Right hindlimb (tissue), 1 donor: ENCODE data around the gene CEBPB.
"Not testable (repeated sequence)": the region's sequence is repeated elsewhere in the genome, so short reads cannot be mapped to it uniquely, and the experiment has no call there.

ENCODE experiments used
- DNase-seq: peaks from one replicate; pipeline ENCODE4 v3.0.0-alpha.2; 2018

Gene CEBPB

GRCh38 chr20:50193836-50194421 is 3.3 kb downstream of the CEBPB start:
- no peak for DNase-seq

DNA sequence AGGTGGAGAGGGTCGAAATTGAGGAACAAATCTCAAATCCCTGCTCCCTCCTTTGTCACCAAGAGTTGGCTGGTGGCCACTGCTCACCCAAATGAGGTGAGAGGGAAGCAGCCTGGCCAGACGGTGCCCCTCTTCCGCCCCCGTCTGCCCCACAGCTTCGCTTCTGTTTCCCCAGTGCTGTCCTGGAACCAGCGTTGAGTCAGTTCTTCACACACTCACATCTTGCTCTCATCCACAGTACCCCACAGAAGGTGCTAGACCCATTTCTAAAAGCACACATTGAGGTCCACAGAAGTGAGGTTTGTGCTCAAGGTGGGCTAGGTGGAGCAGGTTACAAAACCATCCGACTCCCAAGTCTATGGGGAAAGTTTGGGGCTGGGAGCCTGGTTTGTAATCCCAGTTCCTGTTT is 3.8 kb downstream of the CEBPB start:
- no peak for DNase-seq

DNA sequence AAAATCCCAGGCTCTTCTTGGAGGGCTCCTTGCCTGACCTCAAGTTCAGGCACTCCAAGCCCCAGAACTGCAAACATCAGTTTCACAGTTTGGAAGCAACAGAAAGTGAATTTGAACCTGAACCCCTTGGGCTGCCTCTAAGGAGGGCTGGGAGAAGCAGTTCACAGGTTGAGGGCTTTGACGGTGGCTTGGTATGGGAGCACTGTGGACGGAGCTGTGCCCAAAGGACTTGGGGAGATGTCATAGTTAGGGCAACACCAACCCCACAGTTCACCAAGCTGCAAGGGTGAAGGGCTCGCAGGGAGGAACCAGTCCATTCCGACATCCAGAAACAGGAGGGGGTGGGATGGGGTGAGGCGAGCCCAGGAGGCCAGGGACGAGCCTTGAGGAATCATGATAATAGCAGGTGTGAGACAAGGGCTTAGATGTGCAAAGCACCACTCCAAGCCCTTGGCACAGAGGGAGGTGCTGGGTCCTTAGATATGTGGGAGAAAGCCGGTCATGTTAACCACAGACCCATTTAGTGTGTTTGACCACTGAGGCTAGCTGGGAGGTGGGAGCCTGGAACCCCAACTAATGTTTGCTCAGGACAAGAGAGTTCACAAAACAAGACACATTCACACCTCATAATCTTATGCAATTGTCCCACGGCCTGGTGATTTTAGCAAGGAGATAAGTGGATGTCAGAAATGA is 4.3 kb downstream of the CEBPB start:
- no peak for DNase-seq

- no peak for DNase-seq
Observed at GRCh38 chr20:50195524-50196120, 5.0 kb downstream of the CEBPB start.

GRCh38 chr20:50196248-50196647 is 5.6 kb downstream of the CEBPB start:
- DNase-seq: no peak

- no peak for DNase-seq
Observed at GRCh38 chr20:50196896-50197295, 6.3 kb downstream of the CEBPB start.

DNA sequence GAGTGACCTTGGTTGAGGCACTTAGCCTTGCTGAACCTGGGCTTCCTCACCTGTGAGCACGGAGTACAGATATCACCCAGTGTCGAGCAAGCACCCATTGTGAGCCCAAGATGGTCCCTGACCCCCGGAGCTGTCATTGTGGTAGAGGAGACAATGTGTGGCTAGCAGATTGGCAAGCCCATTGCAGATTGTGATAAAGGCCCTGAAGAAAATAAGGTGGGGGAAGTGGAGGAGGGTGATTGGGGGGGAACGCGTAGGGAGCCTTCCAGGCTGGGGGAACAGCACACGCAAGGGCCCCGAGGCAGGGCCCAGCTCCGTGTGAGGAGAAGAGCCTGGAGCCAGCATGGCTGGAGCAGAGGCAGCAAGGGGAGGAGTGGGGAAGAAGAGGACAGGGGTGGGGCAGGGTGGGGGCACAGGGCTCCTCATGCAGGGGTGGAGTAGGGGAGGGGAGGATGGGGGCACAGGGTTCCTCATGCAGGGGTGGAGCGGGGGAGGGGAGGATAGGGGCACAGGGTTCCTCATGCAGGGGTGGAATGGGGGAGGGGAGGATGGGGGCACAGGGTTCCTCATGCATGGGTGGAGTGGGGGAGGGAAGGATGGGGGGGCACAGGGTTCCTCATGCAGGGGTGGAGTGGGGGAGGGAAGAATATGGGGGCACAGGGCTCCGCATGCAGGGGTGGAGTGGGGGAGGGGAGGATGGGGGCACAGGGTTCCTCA is 7.0 kb downstream of the CEBPB start:
- no peak for DNase-seq

- DNase-seq: no peak
Observed at GRCh38 chr20:50198180-50198666, 7.6 kb downstream of the CEBPB start.

DNA sequence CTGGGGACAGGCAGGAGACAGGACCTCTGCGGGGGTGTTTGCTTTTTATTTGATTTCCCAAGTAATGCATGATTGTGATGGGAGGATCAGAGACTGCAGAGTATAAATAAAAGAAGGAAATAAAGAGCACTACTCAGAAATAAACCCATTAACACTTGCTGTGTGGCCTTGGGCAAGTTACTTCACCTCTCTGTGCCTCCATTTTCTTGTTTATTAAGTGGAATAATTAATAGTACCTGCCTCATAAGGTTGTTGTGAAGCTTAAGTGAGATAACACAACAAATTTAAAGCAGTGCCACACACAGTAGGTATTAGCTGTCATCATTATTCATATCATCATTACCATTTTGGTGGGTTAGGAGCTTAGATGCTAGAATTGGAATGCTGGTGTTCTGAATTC is 8.1 kb downstream of the CEBPB start:
- DNase-seq: no peak

DNA sequence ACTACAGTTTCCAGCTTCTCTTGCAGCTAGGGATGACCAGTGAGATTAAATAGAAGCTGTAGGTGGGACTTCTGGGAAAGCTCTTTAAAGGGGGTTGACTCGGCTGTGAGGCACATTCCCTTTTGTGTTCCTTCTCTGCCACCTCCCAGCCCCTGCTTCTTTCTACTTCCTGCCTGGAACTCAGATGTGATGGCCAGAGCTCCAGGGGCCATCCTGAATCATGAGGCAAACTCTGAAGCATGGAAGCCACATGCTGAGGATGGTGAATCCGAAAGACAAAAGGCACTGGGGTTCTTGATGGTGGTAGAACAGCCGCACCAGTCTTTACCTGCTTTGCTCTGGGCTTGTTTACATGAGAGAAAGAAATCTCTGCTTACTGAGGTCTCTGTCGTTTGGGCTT is 9.1 kb downstream of the CEBPB start:
- DNase-seq: no peak

DNA sequence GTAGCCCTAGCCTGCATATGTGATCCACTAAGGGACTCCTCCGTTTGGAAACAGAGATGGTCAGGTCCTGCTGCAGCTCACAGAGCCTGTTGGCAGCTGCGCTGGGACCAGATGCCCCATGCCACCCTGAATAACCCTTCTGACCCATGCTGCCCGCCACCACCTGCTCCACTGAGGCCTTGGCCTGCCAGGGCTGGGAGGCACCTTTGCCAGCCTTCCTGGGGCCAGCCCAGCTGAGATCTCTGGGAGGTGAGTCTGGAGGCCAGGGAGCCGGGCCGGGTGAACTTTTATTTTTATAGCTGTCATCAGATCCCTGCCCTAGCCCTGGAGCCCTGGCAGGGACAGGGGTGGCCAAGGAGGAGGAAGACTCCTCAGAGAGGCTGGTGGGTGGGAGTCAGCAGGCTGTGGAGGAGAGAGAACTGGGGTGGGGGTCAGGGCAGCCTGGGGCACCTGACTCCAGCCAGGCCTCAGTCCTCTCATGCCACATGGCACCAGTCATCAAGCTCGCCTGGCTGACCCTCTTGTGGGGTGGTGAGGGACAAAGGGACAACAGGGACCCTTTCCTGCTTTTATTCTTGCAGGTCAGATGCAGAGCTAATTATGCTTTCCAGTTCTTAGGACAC is 10.0 kb downstream of the CEBPB start:
- DNase-seq: no peak

DNA sequence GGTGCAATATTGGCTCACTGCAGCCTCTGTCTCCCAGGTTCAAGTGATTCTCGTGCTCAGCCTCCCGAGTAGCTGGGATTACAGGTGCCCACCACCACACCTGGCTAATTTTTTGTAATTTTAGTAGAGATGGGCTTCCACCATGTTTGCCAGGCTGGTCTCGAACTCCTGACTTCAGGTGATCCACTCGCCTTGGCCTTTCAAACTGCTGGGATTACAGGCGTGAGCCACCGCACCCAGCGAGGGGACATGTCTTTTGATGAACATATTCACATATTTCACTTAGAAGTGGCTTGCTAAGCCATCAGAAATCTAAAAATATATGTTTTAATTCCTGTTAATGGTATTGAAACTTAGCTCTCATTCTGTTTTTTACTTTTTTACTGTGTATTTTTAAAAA is 11.1 kb downstream of the CEBPB start:
- DNase-seq: not testable (repeated sequence)

- no peak for DNase-seq
Observed at GRCh38 chr20:50202677-50203076, 12.0 kb downstream of the CEBPB start.

- no peak for DNase-seq
Observed at GRCh38 chr20:50203951-50204937, 13.6 kb downstream of the CEBPB start.

DNA sequence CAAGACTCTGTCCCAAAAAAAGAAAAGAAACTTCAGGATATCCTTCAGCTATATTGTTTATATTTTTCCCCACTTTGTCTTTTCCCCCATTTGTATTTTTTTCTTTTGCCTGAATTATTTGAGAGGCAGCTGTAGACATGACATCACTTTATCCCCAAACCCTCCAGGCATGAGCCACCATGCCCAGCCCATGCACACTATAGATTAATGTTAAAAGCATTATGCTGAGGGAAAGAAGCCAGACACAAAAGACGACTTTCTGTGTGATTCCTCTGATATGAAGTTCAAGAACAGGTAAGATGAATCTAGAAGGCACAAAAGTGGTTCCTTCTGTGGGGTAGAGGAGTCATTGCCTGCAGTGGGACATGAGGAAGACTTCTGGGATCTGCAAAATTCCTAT is 16.4 kb downstream of the CEBPB start:
- no peak for DNase-seq

- DNase-seq: no peak
Observed at GRCh38 chr20:50208085-50208491, 17.5 kb downstream of the CEBPB start.

GRCh38 chr20:50208815-50209214 is 18.2 kb downstream of the CEBPB start:
- not testable (repeated sequence) for DNase-seq

GRCh38 chr20:50210066-50210619 is 19.5 kb downstream of the CEBPB start:
- no peak for DNase-seq

- DNase-seq: no peak
Observed at GRCh38 chr20:50211091-50211490, 20.5 kb downstream of the CEBPB start.

DNA sequence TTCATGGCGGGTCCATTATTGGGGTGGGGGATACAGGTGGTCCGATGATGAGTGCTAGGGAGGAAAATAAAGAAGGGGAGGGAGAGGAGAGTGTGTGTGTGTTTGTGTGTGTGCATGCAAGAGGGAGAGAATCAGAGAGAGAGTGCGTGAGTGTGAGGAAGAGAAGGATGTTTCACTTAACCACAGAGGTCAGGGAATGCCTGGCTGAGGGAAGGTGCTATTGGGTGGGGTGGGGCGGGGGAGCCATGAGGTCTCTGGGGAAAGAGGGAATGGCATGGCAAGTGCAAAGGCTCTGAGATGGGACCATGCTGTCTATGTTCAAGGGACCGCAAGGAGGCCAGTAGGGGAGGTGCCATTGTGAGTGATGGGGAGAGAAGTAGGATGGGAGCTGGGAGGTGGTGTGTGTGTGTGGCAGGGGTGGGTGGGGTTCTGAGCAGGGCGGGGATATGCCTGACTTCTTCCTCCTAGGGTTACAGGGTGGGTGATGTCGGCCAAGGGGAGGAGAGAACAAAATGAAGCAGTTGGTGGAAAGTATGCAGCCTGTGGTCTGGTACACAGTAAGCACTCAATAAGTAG is 23.0 kb downstream of the CEBPB start:
- DNase-seq: no peak
